ENCODE measurements around the gene ADARB2.
"Not testable (repeated sequence)": the region's sequence is repeated elsewhere in the genome, so short reads cannot be mapped to it uniquely, and the experiment has no call there.

DNA sequence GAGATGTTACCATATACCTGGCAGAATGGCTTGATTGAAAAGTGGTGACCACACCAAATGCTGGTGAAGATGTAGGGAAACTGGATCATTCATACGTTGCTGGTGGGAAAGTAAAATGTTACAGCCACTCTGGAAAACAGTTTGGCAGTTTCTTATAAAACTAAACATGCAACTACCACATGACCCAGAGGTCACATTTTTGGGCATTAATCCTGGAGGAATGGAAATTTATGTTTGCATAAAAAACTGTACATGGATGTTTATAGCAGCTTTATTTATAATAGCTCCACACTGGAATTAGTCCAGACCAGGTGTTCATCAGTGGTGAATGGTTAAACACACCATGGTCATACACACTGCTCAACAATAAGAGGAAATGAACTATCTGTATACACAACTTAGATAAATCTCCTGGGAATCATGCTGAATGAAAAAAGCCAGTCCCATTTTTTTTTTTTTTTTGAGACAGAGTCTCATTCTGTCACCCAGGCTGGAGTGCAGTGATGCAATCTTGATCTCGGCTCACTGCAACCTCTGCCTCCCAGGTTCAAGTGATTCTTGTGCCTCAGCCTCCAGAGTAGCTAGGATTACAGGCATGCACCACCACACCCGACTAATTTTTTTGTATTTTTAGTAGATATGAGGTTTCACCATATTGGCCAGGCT is 309.7 kb downstream of the ADARB2 start:
- TF ChIP-seq EZH2 (IDR thresholded peaks at IDR 0.05; ENCODE audit: low read length, missing control alignments); CTCF (conservative IDR thresholded peaks at IDR 0.05 in 1 of 2, IDR thresholded peaks at IDR 0.05 in 1 of 2; ENCODE audit: low read depth in 1 of 2, low read length in 2 of 2): not testable (repeated sequence)
